Suppressor macrophage treated with lipopolysaccharide for 1 hour (primary cell): ENCODE measurements around the gene LPAR6.

Experiments
- DNase-seq, 3 donors: peaks; one replicate each; pipeline ENCODE4 v3.0.0-alpha.2; 2020 to 2022

The LPAR6 gene

DNA sequence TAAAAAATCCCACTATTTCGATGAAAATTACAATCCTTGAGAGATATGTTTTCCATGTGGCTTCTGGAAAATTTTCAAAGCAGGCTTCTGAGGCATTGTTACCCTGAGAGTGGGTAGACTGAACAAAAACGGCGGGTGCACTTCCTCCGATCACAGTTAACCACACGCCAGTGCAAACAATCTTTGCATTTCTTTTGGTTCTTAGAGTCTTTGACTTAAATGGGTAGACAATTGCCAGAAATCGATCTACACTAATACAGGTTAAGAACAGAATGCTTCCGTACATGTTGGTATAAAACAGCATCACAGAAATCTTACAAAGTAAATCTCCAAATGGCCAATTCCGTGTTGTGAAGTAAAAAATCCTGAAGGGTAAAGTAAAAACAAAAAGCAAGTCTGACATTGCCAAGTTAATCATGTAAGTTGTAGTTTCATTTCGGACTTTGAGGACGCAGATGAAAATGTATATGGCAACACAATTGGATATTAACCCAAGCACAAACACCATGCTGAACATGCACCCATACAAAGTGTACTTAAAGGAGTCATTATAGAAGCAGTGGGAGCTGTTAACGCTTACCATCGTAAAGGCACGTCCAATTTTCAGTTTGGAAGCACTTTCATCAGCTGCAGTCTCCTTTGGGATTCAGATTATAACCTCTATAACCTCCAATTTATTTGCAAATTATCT, 927 bp downstream of the LPAR6 start:
- peak in 2 of 3 donors; percentile 36 to 38 for DNase-seq

DNA sequence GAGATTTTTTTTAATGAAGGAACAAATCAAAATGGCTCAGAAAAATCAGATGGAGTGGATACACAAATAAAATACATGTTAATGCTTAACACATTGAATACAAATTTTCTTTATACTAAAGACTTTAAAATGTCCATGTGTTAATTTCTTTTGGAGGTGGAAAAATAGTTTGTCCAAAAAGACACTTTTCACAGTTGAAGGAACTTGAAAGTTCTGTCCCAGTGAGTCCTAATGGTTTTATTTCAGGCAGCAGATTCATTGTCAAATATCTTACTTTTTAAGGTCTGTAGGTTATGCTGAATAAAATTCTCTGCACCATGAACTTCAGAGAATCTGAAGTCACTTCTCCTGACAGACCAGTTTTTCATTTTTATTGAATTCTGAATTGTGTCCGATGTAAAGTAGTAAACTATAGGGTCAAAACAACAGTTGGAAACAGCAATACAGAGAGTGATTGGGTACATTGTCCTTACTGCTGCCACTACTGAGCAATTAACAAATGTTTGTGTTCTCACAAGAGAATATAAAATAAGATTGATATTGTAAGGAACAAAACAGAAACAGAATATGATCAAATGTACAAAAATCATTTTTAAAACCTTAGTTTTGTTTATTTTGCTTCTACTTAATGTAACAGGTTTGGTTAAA, 1.6 kb downstream of the LPAR6 start:
- no peak for DNase-seq

DNA sequence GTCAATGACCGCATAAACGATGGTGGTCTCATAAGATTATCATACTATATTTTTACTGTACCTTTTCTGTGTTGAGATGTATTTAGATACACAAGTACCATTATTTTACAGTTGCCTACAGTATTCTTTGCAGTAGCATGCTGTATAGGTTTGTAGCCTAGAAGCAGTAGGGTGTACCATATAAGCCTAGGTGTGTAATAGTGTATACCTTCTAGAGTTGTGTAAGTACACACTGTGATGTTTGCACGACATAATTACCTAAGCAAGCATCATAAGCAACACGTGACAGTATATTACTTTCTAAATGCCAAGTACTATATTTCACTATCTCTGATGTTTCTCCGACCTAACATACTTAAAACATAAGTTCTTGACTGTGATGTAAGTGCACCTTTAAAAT, 2.7 kb downstream of the LPAR6 start:
- no peak for DNase-seq

DNA sequence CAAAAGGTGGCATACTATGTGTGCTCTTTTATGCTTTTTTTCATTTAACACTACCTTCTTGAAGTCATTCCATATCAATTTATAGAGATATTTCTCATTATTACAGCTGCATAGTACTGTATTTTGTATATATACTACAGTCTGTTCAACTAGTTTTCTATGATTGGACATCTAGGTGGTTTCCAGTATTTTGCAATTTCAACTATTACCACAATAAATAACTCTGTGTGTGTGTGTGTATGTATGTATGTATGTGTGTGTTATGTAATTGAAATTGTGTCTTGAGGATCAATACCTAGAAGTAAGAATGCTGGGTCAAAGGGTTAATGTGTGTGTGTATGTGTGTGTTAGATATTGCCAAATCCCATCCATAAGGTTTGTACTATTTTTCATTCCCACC, 7.0 kb downstream of the LPAR6 start:
- DNase-seq, result peak; percentile 39 to 80 (median 75)

GRCh38 chr13:48404952-48405351, 8.0 kb downstream of the LPAR6 start:
- no peak for DNase-seq

DNA sequence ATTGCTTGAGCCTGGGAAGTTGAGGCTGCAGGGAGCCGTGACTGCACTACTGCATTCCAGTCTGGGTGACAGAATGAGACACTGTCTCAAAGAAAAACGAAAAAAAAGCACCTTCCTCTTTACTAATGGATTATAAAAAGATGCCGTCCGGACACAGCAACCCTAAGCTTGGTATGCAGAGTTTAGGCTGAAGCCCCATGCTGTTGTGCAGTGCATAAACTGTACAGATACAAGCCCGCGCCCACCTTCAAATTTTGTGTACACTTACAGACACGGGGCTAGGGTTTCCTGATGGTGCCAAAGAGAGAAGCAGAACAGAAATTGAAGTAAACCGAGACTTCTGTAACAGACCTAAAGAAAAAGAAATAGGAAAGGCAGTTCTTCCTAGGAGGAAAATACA, 9.0 kb downstream of the LPAR6 start:
- DNase-seq, result peak in 2 of 3 donors; percentile 26 to 36

DNA sequence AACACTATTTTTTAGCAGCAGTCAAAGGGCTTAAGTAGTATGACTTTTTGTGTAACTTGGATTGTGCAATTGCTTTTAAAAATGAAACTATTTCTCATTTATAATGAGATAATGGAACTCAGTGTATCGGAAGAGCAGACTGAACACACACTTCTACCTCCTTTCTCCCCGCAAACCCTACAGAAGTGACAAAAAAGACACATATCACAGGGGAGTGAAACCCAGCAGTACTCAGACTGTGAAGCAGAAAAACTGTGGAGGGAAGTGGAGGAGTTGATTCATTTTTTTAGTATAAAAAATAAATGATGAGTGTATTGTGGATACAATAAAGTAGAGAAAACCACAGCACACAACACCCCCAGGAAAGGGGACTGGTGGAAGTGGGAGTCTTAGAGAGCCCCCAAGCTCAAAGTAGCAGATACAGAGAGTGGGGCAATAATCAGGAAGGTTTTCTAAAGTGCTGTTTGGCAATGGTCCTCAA, 9.7 kb downstream of the LPAR6 start:
- DNase-seq, result peak; percentile 38 to 88 (median 78)

DNA sequence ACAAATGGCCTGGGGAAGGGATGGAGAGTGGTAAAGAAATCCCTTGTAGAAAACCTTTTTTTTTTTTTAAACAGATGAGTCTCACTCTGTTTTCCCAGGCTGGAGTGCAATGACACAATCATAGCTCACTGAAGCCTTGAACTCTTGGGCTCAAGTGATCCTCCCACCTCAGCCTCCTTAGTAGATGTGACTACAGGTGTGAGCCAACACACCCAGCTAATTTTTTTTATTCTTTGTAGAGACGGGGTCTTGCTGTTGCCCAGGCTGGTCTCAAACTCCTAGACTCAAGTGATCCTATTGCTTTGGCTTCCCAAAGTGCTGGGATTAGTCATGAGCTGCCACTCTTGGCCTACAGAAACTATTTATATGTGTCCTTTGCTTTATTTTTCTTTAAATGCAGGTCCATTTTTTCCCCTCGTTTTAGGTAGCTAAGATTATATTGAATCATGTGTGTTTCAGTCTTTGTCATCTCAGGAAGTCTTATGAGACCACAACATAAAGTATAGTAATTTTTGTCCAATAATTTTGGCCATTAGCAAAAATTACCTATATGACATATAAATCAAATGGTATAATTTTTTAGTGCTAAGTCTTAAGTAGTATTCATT, 10.5 kb downstream of the LPAR6 start:
- no peak for DNase-seq

GRCh38 chr13:48401480-48401879, 11.4 kb downstream of the LPAR6 start:
- DNase-seq, result no peak

- DNase-seq, result peak; percentile 28 to 71 (median 62)
Observed at GRCh38 chr13:48400850-48401291, 12.0 kb downstream of the LPAR6 start.

DNA sequence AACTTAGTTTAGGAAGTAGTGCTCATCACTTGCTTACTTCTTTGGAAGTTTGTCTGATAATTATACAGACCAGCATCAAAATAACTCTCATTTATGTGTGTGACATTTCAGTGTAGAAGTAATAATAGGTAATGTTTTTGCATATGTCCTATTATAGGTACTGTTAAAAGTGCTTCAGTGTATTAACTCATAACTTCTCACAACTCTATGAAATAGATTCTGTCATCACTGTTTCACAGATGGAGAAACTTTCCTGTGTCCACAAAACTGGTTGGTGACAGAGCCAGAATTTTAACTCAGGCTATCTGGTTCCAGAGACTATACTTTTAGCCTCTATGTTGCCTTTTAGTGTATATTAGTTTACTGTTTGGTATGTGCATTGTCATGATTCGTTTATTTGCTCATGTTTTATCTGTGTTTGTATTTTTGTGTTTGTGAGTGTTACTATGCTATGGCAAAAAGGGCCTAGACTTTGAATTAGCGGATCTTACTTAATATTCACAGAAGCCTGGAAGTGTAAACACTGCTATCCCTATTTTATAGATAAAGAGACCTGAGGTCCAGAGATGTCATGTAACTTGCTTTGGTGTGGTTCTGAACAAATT, 12.7 kb downstream of the LPAR6 start:
- no peak for DNase-seq

DNA sequence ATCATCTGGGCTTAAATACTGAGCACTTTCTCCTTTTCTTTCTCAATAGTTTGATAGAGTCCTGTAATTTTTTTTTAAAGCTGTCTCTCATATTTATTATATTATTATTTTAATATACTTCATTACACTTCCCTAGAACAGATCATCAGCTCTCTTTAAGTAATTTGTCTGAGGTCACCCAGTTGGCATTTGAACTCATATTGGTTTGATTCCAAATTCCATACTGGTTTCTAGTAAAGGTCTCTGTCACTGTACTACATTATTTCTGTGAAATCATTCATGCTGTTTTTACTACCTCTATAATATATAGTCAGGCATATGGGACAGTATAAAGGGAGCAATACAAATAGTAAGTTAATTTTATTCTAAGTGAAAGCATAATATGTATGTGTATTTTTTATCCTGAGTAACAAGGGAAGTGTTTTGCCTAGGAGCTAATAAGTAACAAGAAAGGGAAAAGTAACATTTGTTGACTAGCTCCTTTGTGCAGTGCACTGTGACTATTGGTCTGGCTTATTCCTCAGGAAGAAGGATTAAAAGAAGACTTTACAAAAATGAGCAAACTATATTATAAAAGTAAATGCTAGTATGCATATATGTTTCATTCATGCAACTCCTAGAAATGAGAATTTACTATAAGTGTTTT, 14.3 kb downstream of the LPAR6 start:
- no peak for DNase-seq

DNA sequence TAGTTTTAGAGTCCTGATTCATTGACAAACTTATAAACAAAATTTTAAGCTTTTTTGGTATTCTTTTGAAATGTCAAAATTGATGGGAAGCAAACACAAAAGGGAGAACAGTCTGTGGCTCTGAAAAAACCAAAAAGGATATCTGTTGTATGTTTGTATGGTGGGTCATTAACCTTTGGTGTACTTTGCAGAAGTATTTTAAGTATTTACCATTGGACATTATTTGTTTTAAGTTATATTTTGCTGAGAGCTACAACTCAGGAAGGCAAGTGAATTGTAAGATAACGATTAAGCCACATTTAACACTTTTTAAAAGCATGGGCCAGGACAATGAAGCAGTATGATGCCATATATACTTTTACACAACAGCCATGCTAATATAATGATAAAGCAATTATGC, 15.2 kb downstream of the LPAR6 start:
- DNase-seq, result no peak

DNA sequence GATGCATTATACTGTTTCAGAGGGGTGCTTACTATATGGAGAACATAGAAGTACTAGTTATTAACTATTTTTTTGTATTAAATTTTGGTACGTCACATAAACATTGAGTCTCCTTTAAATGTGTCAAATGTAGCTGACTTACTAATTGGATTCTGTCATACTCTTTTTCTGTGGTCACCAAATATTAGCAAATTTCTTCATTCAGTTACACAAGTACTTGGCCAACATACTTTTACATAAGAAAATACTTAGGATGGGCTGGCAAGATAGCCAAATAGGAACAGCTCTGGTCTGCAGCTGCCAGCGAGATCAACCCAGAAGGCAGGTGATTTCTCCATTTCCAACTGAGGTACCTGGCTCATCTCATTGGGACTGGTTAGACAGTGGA, 19.2 kb downstream of the LPAR6 start:
- DNase-seq, result peak in 1 of 3 donors; percentile 24

DNA sequence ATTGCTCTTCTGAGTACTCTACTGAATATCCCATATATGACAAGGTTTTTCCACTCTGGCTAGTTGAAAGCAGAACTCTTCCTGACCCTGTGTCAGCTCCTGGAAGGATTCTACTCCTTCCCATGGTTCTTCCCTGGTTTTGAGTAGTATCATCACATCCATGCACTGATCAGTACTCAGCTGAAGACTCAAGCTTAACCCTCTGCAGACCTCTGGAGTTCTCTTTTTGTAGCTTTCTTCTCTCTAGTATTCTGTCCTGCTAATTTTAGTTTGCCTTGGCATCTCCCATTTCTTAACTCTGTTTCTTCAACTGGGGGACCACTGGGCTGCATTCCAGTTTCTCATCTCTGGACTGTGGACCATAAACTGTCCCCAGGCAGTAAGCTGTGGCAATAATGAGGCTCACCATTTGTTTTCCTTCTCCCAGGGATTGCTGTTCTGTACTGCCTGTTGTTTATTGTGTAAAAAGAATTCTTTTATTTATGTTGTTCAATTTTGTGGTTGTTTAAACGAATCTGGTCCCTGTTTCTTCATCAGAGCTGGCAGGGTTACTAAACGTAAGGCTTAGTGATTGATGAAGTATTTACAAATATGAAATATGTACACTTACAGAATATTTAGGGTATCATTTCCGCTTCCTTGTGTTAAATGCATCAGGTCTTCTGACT, 19.7 kb downstream of the LPAR6 start:
- DNase-seq, result no peak

- no peak for DNase-seq
Observed at GRCh38 chr13:48391257-48391656, 21.7 kb downstream of the LPAR6 start.

DNA sequence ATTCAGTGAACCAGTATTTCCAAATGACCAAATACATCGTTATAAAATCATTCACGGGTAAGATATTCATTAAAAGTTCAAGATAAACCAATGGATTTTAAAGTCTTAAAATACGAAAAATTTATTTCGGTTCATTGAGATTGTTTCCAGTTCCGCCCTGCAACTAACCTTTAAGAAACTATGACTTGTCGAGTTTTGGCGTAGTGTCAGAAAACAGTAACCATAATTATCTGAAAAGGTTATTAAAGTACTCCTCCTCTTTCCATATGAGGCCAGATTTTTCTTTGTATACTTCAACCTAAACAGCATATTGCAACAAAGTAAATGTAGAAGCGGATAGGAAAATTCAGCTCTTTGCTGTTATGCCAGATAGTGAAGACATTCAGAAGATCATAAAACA, 26.1 kb downstream of the LPAR6 start:
- no peak for DNase-seq

DNA sequence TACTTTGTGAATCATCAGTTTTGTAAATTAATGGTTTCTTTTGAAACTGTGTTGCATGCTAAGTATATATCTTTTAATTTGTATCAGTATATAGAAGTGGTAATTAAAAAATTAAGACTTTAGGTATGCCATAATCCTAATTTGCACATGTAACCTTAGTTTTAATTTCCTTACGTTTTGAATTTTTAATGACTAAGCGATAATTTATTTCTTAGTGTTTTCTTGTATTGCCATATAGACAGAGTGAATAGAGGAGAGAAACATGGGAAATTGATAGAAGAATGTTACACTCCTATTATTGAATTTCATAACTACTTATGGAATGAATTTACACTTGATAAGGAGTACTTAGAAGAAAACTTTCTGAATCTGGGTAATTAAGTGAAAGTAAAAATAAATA, 29.5 kb downstream of the LPAR6 start:
- no peak for DNase-seq

- peak in 2 of 3 donors; percentile 54 to 60 for DNase-seq
Observed at GRCh38 chr13:48380581-48380980, 32.3 kb downstream of the LPAR6 start.

DNA sequence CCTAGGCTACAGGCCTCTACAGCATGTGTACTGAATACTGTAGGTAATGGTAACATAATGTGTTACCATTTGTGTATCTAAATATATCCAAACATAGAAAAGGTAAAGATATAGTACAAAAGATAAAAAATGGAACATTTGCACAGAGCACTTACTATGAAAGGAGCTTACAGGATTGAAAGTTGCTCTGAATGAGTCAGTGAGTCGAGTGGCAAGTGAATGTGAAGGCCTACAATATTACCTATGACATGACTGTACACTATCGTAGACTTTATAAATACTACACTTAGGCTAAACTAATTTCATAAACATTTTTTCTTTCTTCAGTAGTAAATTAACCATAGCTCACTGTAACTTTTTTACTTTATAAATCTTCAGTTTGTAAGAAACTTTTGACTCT, 35.1 kb downstream of the LPAR6 start:
- no peak for DNase-seq

GRCh38 chr13:48370815-48371214, 42.1 kb downstream of the LPAR6 start:
- DNase-seq, result no peak

DNA sequence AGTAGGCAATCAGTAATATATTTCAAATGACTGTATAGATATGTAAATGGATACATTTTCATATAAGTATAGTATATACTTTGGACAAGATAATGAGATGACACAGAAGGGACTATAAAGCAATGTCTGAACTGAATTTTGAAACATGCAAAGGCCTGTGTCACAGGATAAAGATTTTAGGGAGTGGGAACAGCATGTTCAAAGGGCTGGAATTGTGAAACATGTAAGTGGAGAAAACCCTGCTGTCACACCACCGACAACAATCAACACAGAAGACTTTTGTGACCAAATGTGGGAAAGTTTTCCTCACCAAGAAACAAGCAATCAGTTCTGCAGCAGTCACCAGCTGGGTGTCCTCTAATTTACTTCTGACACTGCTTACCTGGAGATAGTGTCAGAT, 42.9 kb downstream of the LPAR6 start:
- no peak for DNase-seq
